ENCODE measurements around the gene BICRAL.

DNA sequence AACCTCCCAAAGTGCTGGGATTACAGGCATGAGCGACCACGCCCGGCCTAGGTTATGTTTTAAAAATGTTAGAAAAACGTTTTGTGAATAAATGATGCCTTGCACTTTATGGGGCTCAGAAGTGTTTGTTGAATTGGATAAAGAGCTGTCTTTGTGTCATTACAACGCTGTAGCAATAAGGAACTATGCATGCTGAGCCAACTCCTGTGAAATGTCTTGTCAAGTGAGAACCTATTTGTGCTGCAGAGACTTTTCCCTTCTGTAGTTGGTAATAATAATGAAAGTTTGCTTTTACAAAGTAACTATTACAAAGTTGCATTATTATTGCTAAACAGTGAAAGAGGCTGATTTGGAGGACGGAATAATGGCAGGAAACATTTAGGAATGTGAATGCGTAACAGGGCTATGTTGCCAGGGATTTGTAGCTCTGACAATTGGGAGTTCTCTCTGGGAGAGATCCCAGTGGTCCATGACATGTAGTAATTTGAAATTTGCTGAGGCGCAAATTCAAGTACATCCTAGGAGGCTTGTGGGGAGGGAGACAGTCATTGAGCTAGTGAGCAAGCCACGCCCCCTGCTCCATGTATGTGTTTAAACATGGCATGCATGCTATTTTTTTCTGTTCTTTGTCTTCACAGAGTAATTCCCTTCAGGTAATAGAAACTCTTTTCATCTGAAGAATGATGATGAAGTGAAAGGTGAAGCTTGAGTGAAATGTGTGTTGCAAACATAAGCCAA, 16.8 kb upstream of the BICRAL start:
- TF ChIP-seq, protein P1, sequence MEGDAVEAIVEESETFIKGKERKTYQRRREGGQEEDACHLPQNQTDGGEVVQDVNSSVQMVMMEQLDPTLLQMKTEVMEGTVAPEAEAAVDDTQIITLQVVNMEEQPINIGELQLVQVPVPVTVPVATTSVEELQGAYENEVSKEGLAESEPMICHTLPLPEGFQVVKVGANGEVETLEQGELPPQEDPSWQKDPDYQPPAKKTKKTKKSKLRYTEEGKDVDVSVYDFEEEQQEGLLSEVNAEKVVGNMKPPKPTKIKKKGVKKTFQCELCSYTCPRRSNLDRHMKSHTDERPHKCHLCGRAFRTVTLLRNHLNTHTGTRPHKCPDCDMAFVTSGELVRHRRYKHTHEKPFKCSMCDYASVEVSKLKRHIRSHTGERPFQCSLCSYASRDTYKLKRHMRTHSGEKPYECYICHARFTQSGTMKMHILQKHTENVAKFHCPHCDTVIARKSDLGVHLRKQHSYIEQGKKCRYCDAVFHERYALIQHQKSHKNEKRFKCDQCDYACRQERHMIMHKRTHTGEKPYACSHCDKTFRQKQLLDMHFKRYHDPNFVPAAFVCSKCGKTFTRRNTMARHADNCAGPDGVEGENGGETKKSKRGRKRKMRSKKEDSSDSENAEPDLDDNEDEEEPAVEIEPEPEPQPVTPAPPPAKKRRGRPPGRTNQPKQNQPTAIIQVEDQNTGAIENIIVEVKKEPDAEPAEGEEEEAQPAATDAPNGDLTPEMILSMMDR (IDR thresholded peaks at IDR 0.05): no peak
- no peak for TF ChIP-seq POLR2A (IDR thresholded peaks at IDR 0.05)
- TF ChIP-seq POLR2AphosphoS5 (IDR thresholded peaks at IDR 0.05): no peak

Data from prostate gland (tissue), 2 donors.